Keratinocyte (primary cell): ENCODE measurements around the gene GZMM. TPM values are rescaled to one million over a fixed set of nuclear protein-coding genes. Genes with fewer than 3 reads are reported as not detected.

ENCODE experiments used
- DNase-seq: peaks from one replicate; pipeline ENCODE4 v3.0.0-alpha.2; 2011; ENCODE audit warnings: low read depth, missing footprints, low spot score
- FAIRE-seq: peaks from 2 replicates; lab custom pipeline; 2011; peaks lifted over from hg19 to GRCh38; lab: Jason Lieb, UNC
- H2AFZ ChIP-seq: 2 replicates; pipeline ENCODE4 v1.6.0; 2012; ENCODE audit warnings: low read length, control low read depth, inconsistent platforms; ENCODE audit not compliant: control insufficient read depth
- H3K27ac ChIP-seq: 2 replicates; pipeline ENCODE4 v1.5.1; 2011; ENCODE audit warnings: low read length; ENCODE audit not compliant: control insufficient read depth, insufficient read depth
- H3K27me3 ChIP-seq: 3 replicates; pipeline ENCODE4 v1.6.0; 2011; ENCODE audit warnings: low read length; ENCODE audit not compliant: control insufficient read depth, insufficient read depth; ENCODE audit errors: extremely low read depth
- H3K36me3 ChIP-seq, 2 experiments: 2 replicates in 1 of 2; 3 replicates in 1 of 2; pipeline ENCODE4 v1.5.1; 2011; ENCODE audit warnings: low read length in 2 of 2, mild to moderate bottlenecking in 1 of 2; ENCODE audit not compliant: control insufficient read depth in 2 of 2, insufficient read depth in 2 of 2; ENCODE audit errors: extremely low read depth in 1 of 2
- H3K4me1 ChIP-seq: 3 replicates; pipeline ENCODE4 v1.5.1; 2011; ENCODE audit warnings: low read length; ENCODE audit not compliant: control insufficient read depth, insufficient read depth; ENCODE audit errors: extremely low read depth
- H3K4me2 ChIP-seq: 3 replicates; pipeline ENCODE4 v1.6.0; 2011; ENCODE audit warnings: low read depth, low read length; ENCODE audit not compliant: control insufficient read depth, insufficient read depth; ENCODE audit errors: extremely low read depth
- H3K4me3 ChIP-seq, 3 experiments: fragments of 200-600 bp in 1 of 3; sonication (generic) in 1 of 3; 2 replicates in 2 of 3; 3 replicates in 1 of 3; pipeline ENCODE4 v1.5.1; 2011 to 2016; ENCODE audit warnings: low read length in 3 of 3, mild to moderate bottlenecking in 3 of 3, control low read depth in 2 of 3, inconsistent platforms in 1 of 3, low read depth in 1 of 3, mixed read lengths in 1 of 3, mixed run types in 1 of 3, moderate library complexity in 1 of 3; ENCODE audit not compliant: control insufficient read depth in 2 of 3, insufficient read depth in 2 of 3; ENCODE audit errors: extremely low read depth in 1 of 3
- H3K79me2 ChIP-seq: 2 replicates; pipeline ENCODE4 v1.6.0; 2012; ENCODE audit warnings: low read length; ENCODE audit not compliant: control insufficient read depth, insufficient read depth
- H3K9ac ChIP-seq: 3 replicates; pipeline ENCODE4 v1.6.0; 2011; ENCODE audit warnings: low read length; ENCODE audit not compliant: control insufficient read depth, insufficient read depth; ENCODE audit errors: extremely low read depth
- H3K9me1 ChIP-seq: 3 replicates; pipeline ENCODE4 v1.6.0; 2011; ENCODE audit warnings: low read length; ENCODE audit not compliant: control insufficient read depth, insufficient read depth; ENCODE audit errors: extremely low read depth
- H3K9me3 ChIP-seq: 2 replicates; pipeline ENCODE4 v1.5.1; 2012; ENCODE audit warnings: low read depth, low read length; ENCODE audit not compliant: control insufficient read depth
- H4K20me1 ChIP-seq: 3 replicates; pipeline ENCODE4 v1.6.0; 2011; ENCODE audit warnings: low read length; ENCODE audit not compliant: control insufficient read depth, insufficient read depth; ENCODE audit errors: extremely low read depth
- CTCF ChIP-seq, 3 experiments: IDR thresholded peaks in 1 of 3; conservative IDR thresholded peaks in 1 of 3; optimal IDR thresholded peaks in 1 of 3; 2 replicates in 2 of 3; 3 replicates in 1 of 3; pipeline versions ENCODE3 to v1.5.1; 2011; ENCODE audit warnings: low read length in 3 of 3, mild to moderate bottlenecking in 3 of 3, moderate library complexity in 2 of 3, control low read depth in 1 of 3, inconsistent platforms in 1 of 3; ENCODE audit not compliant: insufficient read depth in 2 of 3; ENCODE audit errors: extremely low read depth in 1 of 3
- EZH2 ChIP-seq: IDR thresholded peaks from one replicate; pipeline ENCODE4 v1.6.1; 2012; ENCODE audit warnings: inconsistent platforms, mild to moderate bottlenecking, low read length, moderate library complexity
- dilution Hi-C: fragments of 300-500 bp; cut with MboI; formaldehyde crosslinking; loops from one replicate; pipeline ENCODE4 v1.7.0; 2020; ENCODE audit warnings: low sequenced_read_pairs; ENCODE audit not compliant: extremely low pct_ligation_motif_present
- polyA plus RNA-seq, 5 experiments: library from polyadenylated mRNA; depleted of rRNA in 3 of 5; stranded (reverse) in 3 of 5; stranded (forward) in 1 of 5; unstranded in 1 of 5; fragments of >200 nt; gene quantifications; 1 replicate in 1 of 5; 2 replicates in 3 of 5; 3 replicates in 1 of 5; pipeline versions ENCODE4 v1.2.1 to v1.2.3, GENCODE V29; 2011 to 2012; ENCODE audit warnings: missing spikeins in 2 of 5, low read depth in 1 of 5, low replicate concordance in 1 of 5

Gene GZMM
- polyA plus RNA-seq, 1 donor (not counting 4 experiments of a cell fraction or from before 2014, with no cell fraction given) = not detected

GRCh38 chr19:514166-514663, 29.6 kb upstream of the GZMM start:
- FAIRE-seq (no peak), DNase-seq (no peak)
- dilution Hi-C loops = no loop called here
- Histone ChIP-seq H3K4me1 (peaks cover 15% of the 10 kb centered on the region), H3K9ac (no peak overlapping the region), H3K27ac (no peak overlapping the region), H4K20me1 (no peaks in the 10 kb centered on the region), H3K9me3 (no peaks in the 10 kb centered on the region), H3K4me3 (no peak overlapping the region), H3K36me3 (peaks cover 2 to 4% of the 10 kb centered on the region in 2 experiments), H3K9me1 (peaks cover 2% of the 10 kb centered on the region), H3K79me2 (peaks cover 3% of the 10 kb centered on the region), H2AFZ (no peak overlapping the region), H3K27me3 (no peaks in the 10 kb centered on the region), H3K4me2 (no peak overlapping the region)
- TF ChIP-seq EZH2 (no peak), CTCF (optimal IDR thresholded peaks at IDR 0.05 in 1 of 3, IDR thresholded peaks at IDR 0.05 in 1 of 3, conservative IDR thresholded peaks at IDR 0.05 in 1 of 3; ENCODE audit: extremely low read depth in 1 of 3, insufficient read depth in 2 of 3, low read length in 3 of 3) (no peak)

- FAIRE-seq (no peak), DNase-seq (no peak)
- Histone ChIP-seq H3K9me3 (no peaks in the 10 kb centered on the region), H3K27ac (no peak overlapping the region), H3K4me1 (no peaks in the 10 kb centered on the region), H3K79me2 (no peaks in the 10 kb centered on the region), H3K27me3 (no peaks in the 10 kb centered on the region), H2AFZ (no peak overlapping the region), H3K4me2 (no peak overlapping the region), H3K9me1 (no peaks in the 10 kb centered on the region), H3K36me3 (peaks cover 2% of the 10 kb centered on the region in 2 experiments), H3K4me3 (no peak overlapping the region), H3K9ac (no peak overlapping the region), H4K20me1 (no peaks in the 10 kb centered on the region)
- dilution Hi-C loops = no loop called here
- TF ChIP-seq CTCF (optimal IDR thresholded peaks at IDR 0.05 in 1 of 3, IDR thresholded peaks at IDR 0.05 in 1 of 3, conservative IDR thresholded peaks at IDR 0.05 in 1 of 3; ENCODE audit: extremely low read depth in 1 of 3, insufficient read depth in 2 of 3, low read length in 3 of 3) (no peak), EZH2 (no peak)
These were observed 25.9 kb upstream of the GZMM start for GRCh38 chr19:517721-518597.
